ENCODE measurements around the gene MIR17HG. TPM values are rescaled to one million over a fixed set of nuclear protein-coding genes. Genes with fewer than 3 reads are reported as not detected.

Gene MIR17HG
- polyA plus RNA-seq, 1 donor from 2014 or later: 0.79 TPM

DNA sequence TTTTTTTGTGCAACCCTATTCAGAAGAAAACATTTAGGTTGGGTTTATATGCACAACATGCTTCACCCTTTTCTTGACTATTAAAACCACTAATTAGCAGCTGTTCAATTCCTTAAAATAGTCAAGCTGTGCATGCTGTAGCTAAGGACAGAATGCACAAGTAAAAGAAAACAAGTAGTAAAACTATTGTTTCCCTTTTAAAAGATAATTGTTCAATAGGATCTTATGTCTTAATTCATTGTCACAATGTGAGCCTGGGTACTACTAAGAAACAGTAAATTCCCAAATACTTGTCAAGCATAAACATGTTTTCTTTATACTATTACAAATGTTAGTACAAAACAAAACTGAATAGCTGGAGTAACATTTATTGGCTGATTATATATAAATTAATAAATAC lies 32.6 kb upstream of the MIR17HG start:
- Histone ChIP-seq H3K27ac (ENCODE audit: low read length) (no peak overlapping the region), H3K27me3 (ENCODE audit: insufficient read depth, low read depth, low read length) (no peaks in the 10 kb centered on the region), H3K9me2 (ENCODE audit: insufficient read depth, low read length) (no peaks in the 10 kb centered on the region), H3K9me3 (ENCODE audit: low read length) (no peaks in the 10 kb centered on the region), H3K79me2 (replicated peaks; ENCODE audit: insufficient read depth, low read length) (no peaks in the 10 kb centered on the region), H3K9ac (ENCODE audit: low read length) (no peak overlapping the region), H2AFZ (ENCODE audit: low read depth, low read length) (no peak overlapping the region), H3K4me3 (ENCODE audit: low read length) (no peak overlapping the region), H3F3A (ENCODE audit: insufficient read depth, low read length, poor library complexity, severe bottlenecking) (no peaks in the 10 kb centered on the region), H4K20me1 (ENCODE audit: insufficient read depth) (no peaks in the 10 kb centered on the region), H3K36me3 (ENCODE audit: insufficient read depth, low read length) (no peaks in the 10 kb centered on the region), H3K4me2 (ENCODE audit: low read length) (no peak overlapping the region)
- no peak for TF ChIP-seq TAF1 (IDR thresholded peaks at IDR 0.05; ENCODE audit: low read depth)

DNA sequence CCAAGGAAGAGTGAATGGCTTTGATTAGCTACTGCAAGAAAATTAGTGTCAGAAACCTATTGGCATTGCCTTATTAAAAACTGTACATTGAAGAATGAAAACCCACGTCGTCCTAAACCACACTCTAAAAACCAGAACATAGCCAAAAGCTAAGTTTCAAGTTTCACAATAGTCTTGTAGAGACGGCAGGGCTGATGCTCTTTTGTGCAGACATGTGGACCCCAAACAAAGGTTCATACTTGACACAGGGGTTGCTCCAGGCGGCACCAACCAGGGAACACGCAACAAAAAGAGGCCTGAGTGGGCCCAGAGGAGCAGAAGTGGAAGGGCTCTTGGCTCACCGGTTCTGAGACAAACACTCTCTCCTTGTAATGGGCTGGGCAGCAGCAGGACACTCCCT lies 28.6 kb upstream of the MIR17HG start:
- Histone ChIP-seq H3K4me3 (ENCODE audit: low read length) (no peak overlapping the region), H3K27ac (ENCODE audit: low read length) (no peak overlapping the region), H3K27me3 (ENCODE audit: insufficient read depth, low read depth, low read length) (no peaks in the 10 kb centered on the region), H3K9me3 (ENCODE audit: low read length) (no peaks in the 10 kb centered on the region), H3K9ac (ENCODE audit: low read length) (no peak overlapping the region), H3K36me3 (ENCODE audit: insufficient read depth, low read length) (no peaks in the 10 kb centered on the region), H2AFZ (ENCODE audit: low read depth, low read length) (no peak overlapping the region), H3K9me2 (ENCODE audit: insufficient read depth, low read length) (no peaks in the 10 kb centered on the region), H4K20me1 (ENCODE audit: insufficient read depth) (no peaks in the 10 kb centered on the region), H3K79me2 (replicated peaks; ENCODE audit: insufficient read depth, low read length) (no peaks in the 10 kb centered on the region), H3K4me2 (ENCODE audit: low read length) (no peak overlapping the region), H3F3A (ENCODE audit: insufficient read depth, low read length, poor library complexity, severe bottlenecking) (no peaks in the 10 kb centered on the region)
- TF ChIP-seq, protein P1, sequence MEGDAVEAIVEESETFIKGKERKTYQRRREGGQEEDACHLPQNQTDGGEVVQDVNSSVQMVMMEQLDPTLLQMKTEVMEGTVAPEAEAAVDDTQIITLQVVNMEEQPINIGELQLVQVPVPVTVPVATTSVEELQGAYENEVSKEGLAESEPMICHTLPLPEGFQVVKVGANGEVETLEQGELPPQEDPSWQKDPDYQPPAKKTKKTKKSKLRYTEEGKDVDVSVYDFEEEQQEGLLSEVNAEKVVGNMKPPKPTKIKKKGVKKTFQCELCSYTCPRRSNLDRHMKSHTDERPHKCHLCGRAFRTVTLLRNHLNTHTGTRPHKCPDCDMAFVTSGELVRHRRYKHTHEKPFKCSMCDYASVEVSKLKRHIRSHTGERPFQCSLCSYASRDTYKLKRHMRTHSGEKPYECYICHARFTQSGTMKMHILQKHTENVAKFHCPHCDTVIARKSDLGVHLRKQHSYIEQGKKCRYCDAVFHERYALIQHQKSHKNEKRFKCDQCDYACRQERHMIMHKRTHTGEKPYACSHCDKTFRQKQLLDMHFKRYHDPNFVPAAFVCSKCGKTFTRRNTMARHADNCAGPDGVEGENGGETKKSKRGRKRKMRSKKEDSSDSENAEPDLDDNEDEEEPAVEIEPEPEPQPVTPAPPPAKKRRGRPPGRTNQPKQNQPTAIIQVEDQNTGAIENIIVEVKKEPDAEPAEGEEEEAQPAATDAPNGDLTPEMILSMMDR (IDR thresholded peaks at IDR 0.05; ENCODE audit: poor library complexity, severe bottlenecking): no peak
- no peak for TF ChIP-seq EZH2 (IDR thresholded peaks at IDR 0.05; ENCODE audit: borderline replicate concordance, insufficient read depth, low read length, poor library complexity, severe bottlenecking)
- TF ChIP-seq RAD21 (conservative IDR thresholded peaks at IDR 0.05): no peak
- TF ChIP-seq TAF1 (IDR thresholded peaks at IDR 0.05; ENCODE audit: low read depth): no peak
- no peak for TF ChIP-seq EP300 (conservative IDR thresholded peaks at IDR 0.05; ENCODE audit: poor library complexity, severe bottlenecking)
- TF ChIP-seq SMC3 (conservative IDR thresholded peaks at IDR 0.05; ENCODE audit: poor library complexity): no peak
- no peak for TF ChIP-seq MXI1 (conservative IDR thresholded peaks at IDR 0.05; ENCODE audit: poor library complexity, severe bottlenecking)
- TF ChIP-seq, protein P2, sequence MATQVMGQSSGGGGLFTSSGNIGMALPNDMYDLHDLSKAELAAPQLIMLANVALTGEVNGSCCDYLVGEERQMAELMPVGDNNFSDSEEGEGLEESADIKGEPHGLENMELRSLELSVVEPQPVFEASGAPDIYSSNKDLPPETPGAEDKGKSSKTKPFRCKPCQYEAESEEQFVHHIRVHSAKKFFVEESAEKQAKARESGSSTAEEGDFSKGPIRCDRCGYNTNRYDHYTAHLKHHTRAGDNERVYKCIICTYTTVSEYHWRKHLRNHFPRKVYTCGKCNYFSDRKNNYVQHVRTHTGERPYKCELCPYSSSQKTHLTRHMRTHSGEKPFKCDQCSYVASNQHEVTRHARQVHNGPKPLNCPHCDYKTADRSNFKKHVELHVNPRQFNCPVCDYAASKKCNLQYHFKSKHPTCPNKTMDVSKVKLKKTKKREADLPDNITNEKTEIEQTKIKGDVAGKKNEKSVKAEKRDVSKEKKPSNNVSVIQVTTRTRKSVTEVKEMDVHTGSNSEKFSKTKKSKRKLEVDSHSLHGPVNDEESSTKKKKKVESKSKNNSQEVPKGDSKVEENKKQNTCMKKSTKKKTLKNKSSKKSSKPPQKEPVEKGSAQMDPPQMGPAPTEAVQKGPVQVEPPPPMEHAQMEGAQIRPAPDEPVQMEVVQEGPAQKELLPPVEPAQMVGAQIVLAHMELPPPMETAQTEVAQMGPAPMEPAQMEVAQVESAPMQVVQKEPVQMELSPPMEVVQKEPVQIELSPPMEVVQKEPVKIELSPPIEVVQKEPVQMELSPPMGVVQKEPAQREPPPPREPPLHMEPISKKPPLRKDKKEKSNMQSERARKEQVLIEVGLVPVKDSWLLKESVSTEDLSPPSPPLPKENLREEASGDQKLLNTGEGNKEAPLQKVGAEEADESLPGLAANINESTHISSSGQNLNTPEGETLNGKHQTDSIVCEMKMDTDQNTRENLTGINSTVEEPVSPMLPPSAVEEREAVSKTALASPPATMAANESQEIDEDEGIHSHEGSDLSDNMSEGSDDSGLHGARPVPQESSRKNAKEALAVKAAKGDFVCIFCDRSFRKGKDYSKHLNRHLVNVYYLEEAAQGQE (IDR thresholded peaks at IDR 0.05; ENCODE audit: borderline replicate concordance): no peak
- TF ChIP-seq POLR2AphosphoS5 (IDR thresholded peaks at IDR 0.05): no peak

DNA sequence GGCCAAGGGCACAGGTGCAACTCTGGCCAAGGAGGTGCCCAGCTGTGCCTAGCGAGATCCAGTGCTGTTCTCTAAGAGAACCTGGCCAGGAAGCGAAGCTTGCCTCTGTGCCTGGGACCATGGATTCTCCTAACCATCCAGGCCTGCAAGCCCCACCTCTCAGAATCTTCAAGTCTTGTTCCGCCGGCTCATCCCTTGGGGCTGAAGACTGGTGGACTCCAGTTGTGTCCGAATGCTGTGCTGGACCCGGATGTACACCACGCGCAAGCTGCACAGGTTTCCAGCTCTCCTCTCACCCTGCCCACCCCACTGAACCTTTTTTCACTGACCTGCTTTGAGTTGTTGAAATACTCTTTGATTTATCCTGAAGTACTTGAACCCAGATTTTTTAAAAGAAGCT lies 27.5 kb upstream of the MIR17HG start:
- H3K9me2 ChIP-seq (ENCODE audit: insufficient read depth, low read length): no peaks in the 10 kb centered on the region
- H3K79me2 ChIP-seq (replicated peaks; ENCODE audit: insufficient read depth, low read length): no peaks in the 10 kb centered on the region
- no peaks in the 10 kb centered on the region for H3K27me3 ChIP-seq (ENCODE audit: insufficient read depth, low read depth, low read length)
- no peak overlapping the region for H2AFZ ChIP-seq (ENCODE audit: low read depth, low read length)
- no peaks in the 10 kb centered on the region for H3K9me3 ChIP-seq (ENCODE audit: low read length)
- TF ChIP-seq MXI1 (conservative IDR thresholded peaks at IDR 0.05; ENCODE audit: poor library complexity, severe bottlenecking): no peak
- TF ChIP-seq RAD21 (conservative IDR thresholded peaks at IDR 0.05): no peak
- no peak for TF ChIP-seq POLR2AphosphoS5 (IDR thresholded peaks at IDR 0.05)
- TF ChIP-seq EZH2 (IDR thresholded peaks at IDR 0.05; ENCODE audit: borderline replicate concordance, insufficient read depth, low read length, poor library complexity, severe bottlenecking): no peak
- no peak for TF ChIP-seq EP300 (conservative IDR thresholded peaks at IDR 0.05; ENCODE audit: poor library complexity, severe bottlenecking)
- TF ChIP-seq, protein P1 (IDR thresholded peaks at IDR 0.05; ENCODE audit: poor library complexity, severe bottlenecking): no peak
- TF ChIP-seq TAF1 (IDR thresholded peaks at IDR 0.05; ENCODE audit: low read depth): no peak
- no peak for TF ChIP-seq SMC3 (conservative IDR thresholded peaks at IDR 0.05; ENCODE audit: poor library complexity)
- TF ChIP-seq, protein P2 (IDR thresholded peaks at IDR 0.05; ENCODE audit: borderline replicate concordance): no peak
- no peak overlapping the region for H3K4me2 ChIP-seq (ENCODE audit: low read length)
- H3K36me3 ChIP-seq (ENCODE audit: insufficient read depth, low read length): no peaks in the 10 kb centered on the region
- no peaks in the 10 kb centered on the region for H4K20me1 ChIP-seq (ENCODE audit: insufficient read depth)
- H3K9ac ChIP-seq (ENCODE audit: low read length): no peak overlapping the region
- no peaks in the 10 kb centered on the region for H3F3A ChIP-seq (ENCODE audit: insufficient read depth, low read length, poor library complexity, severe bottlenecking)
- H3K4me3 ChIP-seq (ENCODE audit: low read length): no peak overlapping the region
- no peak overlapping the region for H3K27ac ChIP-seq (ENCODE audit: low read length)

All from neural cell (in vitro differentiated cells).